MCF 10A (cell line): Measurements from ENCODE around the gene GPS1. TPM values are rescaled to one million over a fixed set of nuclear protein-coding genes. Genes with fewer than 3 reads are reported as not detected.

Experiments used
- BruUV-seq: library from RNA; stranded (reverse); fragments of 400-500 nt; replicated peaks from 2 replicates; lab custom pipeline; 2021; lab: Mats Ljungman, UMichigan
- CTCF ChIA-PET: fragments of 300-600 bp; sonication (Branson Sonifier 250); formaldehyde crosslinking; extraction: SDS; loops from one replicate; lab custom pipeline; 2021; ENCODE audit warnings: antibody characterized with exemption, inconsistent platforms; lab: Yijun Ruan, JAX
- POLR2A ChIA-PET: fragments of 300-600, 350-650 bp; sonication (Branson Sonifier 250); formaldehyde crosslinking; extraction: SDS; loops from one replicate; lab custom pipeline; 2020; ENCODE audit warnings: antibody characterized with exemption, inconsistent platforms; lab: Yijun Ruan, JAX
- DNase-seq: peaks from one replicate; pipeline ENCODE4 v3.0.0-alpha.2; 2018; ENCODE audit not compliant: unreplicated experiment
- H3K27ac Mint-ChIP-seq: one replicate; pipeline ENCODE4 v1.8.0; 2022; ENCODE audit warnings: mild to moderate bottlenecking, low read depth, mixed read lengths; ENCODE audit not compliant: unreplicated experiment
- H3K27me3 Mint-ChIP-seq: one replicate; pipeline ENCODE4 v1.8.0; 2022; ENCODE audit warnings: mixed read lengths; ENCODE audit not compliant: insufficient read depth, unreplicated experiment
- H3K36me3 Mint-ChIP-seq: one replicate; pipeline ENCODE4 v1.8.0; 2022; ENCODE audit warnings: mild to moderate bottlenecking, moderate library complexity, mixed read lengths; ENCODE audit not compliant: insufficient read depth, unreplicated experiment
- H3K4me1 Mint-ChIP-seq: one replicate; pipeline ENCODE4 v1.8.0; 2022; ENCODE audit warnings: mixed read lengths; ENCODE audit not compliant: insufficient read depth, unreplicated experiment
- H3K4me3 Mint-ChIP-seq: one replicate; pipeline ENCODE4 v1.8.0; 2022; ENCODE audit warnings: mild to moderate bottlenecking, moderate library complexity, mixed read lengths; ENCODE audit not compliant: unreplicated experiment
- H3K9me3 Mint-ChIP-seq: one replicate; pipeline ENCODE4 v1.8.0; 2022; ENCODE audit warnings: mixed read lengths; ENCODE audit not compliant: unreplicated experiment
- CTCF ChIP-seq: fragments of 200-600 bp; IDR thresholded peaks from one replicate; pipeline ENCODE4 v1.8.0; 2022; ENCODE audit warnings: antibody characterized with exemption, mild to moderate bottlenecking; ENCODE audit not compliant: unreplicated experiment
- intact Hi-C: fragments of 100-400 bp; cut with micrococcal nuclease; formaldehyde crosslinking; loops from 2 replicates; pipeline ENCODE4 v1.14.1; 2022
- total RNA-seq: library from RNA; stranded (reverse); gene quantifications from 2 replicates; pipeline ENCODE4 v1.2.3, GENCODE V29; 2022

Gene GPS1
- total RNA-seq, 1 experiment from 2014 or later, result 100 TPM

GRCh38 chr17:82055965-82056728, 4.4 kb downstream of the GPS1 start:
- H3K4me1 Mint-ChIP-seq, result no peaks in the 10 kb centered on the region
- no peak for DNase-seq
- H3K36me3 Mint-ChIP-seq, result peaks cover 49% of the 10 kb centered on the region
- H3K4me3 Mint-ChIP-seq, result no peak overlapping the region
- H3K27me3 Mint-ChIP-seq, result no peaks in the 10 kb centered on the region
- H3K9me3 Mint-ChIP-seq, result no peaks in the 10 kb centered on the region
- intact Hi-C loops, result no loop called here
- ChIA-PET POLR2A (interaction anchor here (2.1 kb wide), 1 partner anchor 18 kb away, joined by 10 read pairs; the partner anchor contains the start of gene DCXR), CTCF (interaction anchor here (0.6 to 1.3 kb wide), 3 partner anchors 18 to 302 kb away, joined by 3 to 4 read pairs (median 3); partner anchors contain the start of gene DCXR)
- no peak overlapping the region for H3K27ac Mint-ChIP-seq
- no peak for TF ChIP-seq CTCF
- BruUV-seq, result no TSS peak

- TF ChIP-seq CTCF, result no peak
- CTCF ChIA-PET, result interaction anchor here (0.6 kb wide), 1 partner anchor 301 kb away, joined by 3 read pairs; no protein-coding TSS in a partner anchor
Measured at GRCh38 chr17:82056729-82057621, 5.3 kb downstream of the GPS1 start.

DNA sequence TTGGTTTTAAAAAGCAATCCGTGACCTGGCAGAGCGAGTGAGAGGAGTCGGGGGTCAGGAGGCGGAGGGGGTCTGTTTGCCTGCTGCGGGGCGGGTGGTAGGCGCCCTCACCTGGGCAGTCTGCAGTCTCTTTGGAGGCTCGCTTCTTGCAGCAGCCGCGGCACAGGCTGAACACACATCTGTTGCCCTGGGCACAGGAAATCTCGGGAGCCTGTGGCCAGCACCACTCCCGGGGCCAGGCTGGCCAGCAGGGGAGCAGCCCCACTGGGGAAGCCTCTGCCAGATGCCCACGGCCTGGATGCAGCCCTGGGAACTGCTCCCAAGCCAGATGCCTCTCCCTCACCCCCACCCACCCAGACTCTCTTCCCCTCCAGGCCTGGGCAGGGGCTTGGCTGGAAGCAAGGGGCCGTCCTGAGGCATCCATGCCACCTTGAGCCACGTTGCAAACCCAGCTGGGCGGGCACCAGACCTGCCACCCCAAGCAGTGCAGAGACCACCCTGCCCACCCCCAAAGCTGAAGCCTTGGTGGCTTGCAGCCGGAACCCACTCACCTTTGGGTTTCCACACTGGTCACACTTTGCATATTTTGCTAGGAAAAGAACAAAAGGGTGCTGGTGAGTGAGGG, 6.6 kb downstream of the GPS1 start:
- no peak for DNase-seq
- Mint-ChIP-seq H3K9me3 (no peaks in the 10 kb centered on the region), H3K4me1 (no peaks in the 10 kb centered on the region), H3K27ac (no peak overlapping the region), H3K36me3 (peaks cover 53% of the 10 kb centered on the region), H3K4me3 (no peak overlapping the region), H3K27me3 (no peaks in the 10 kb centered on the region)
- CTCF ChIA-PET, result interaction anchor here (0.8 kb wide), 1 partner anchor 99 kb away, joined by 3 read pairs; no protein-coding TSS in a partner anchor
- no TSS peak for BruUV-seq
- no peak for TF ChIP-seq CTCF
- intact Hi-C loops, result no loop called here
- POLR2A ChIA-PET, result no interaction called here

More at GRCh38 chr17:82056729-82057621, 5.3 kb downstream of the GPS1 start:
- Mint-ChIP-seq H3K27me3 (no peaks in the 10 kb centered on the region), H3K27ac (no peak overlapping the region), H3K9me3 (no peaks in the 10 kb centered on the region), H3K4me3 (no peak overlapping the region), H3K4me1 (no peaks in the 10 kb centered on the region), H3K36me3 (peaks cover 53% of the 10 kb centered on the region)
- DNase-seq, result no peak
- POLR2A ChIA-PET, result interaction anchor here (0.6 to 2.1 kb wide), 2 partner anchors 19 to 20 kb away, joined by 3 to 10 read pairs; partner anchors contain the start of gene DCXR
- intact Hi-C loops, result no loop called here
- TSS peak; percentile 63 for BruUV-seq
